ENCODE results near the gene CLIC4.

GRCh38 chr1:24752305-24752704 is 7.1 kb downstream of the CLIC4 start:
- no peak for TF ChIP-seq CTCF (IDR thresholded peaks at IDR 0.05; ENCODE audit: borderline replicate concordance, extremely low read depth, low read length, poor library complexity, severe bottlenecking)
- TF ChIP-seq EZH2 (IDR thresholded peaks at IDR 0.05; ENCODE audit: borderline replicate concordance, low read depth, low read length, severe bottlenecking): no peak
